IMR-90 (cell line): ENCODE results near the gene TMEM130. TPM values are rescaled to one million over a fixed set of nuclear protein-coding genes. Genes with fewer than 3 reads are reported as not detected.

ENCODE experiments used
- ATAC-seq: fragments of 200-7000 bp; cut with Tn5 transposase; 2 replicates; pipeline ENCODE4 v1.9.1; 2020; ENCODE audit warnings: low read depth, mild to moderate bottlenecking, moderate library complexity
- BruUV-seq: library from RNA; stranded (reverse); fragments of 400-500 nt; replicated peaks from 2 replicates; lab custom pipeline; 2021; lab: Mats Ljungman, UMichigan
- CTCF ChIA-PET: fragments of 300-600 bp; formaldehyde crosslinking; extraction: SDS; loops from one replicate; lab custom pipeline; 2021; ENCODE audit warnings: antibody characterized with exemption; lab: Yijun Ruan, JAX
- POLR2A ChIA-PET: fragments of 300-600 bp; sonication (Branson Sonifier 250); formaldehyde crosslinking; loops from one replicate; lab custom pipeline; 2022; ENCODE audit warnings: antibody characterized with exemption; ENCODE audit not compliant: unreplicated experiment; lab: Charles Lee
- DNase-seq: peaks from one replicate; pipeline ENCODE4 v3.0.0; 2013
- H2AFZ ChIP-seq: replicated peaks from 2 replicates; pipeline ENCODE3; 2013; ENCODE audit warnings: low read length, mild to moderate bottlenecking; ENCODE audit not compliant: poor library complexity
- H2AK5ac ChIP-seq: 2 replicates; pipeline ENCODE4 v1.6.1; 2013; ENCODE audit warnings: low read depth, low read length, inconsistent platforms
- H2AK9ac ChIP-seq: replicated peaks from 2 replicates; pipeline ENCODE3; 2013; ENCODE audit warnings: mild to moderate bottlenecking, low read depth, low read length, moderate library complexity; ENCODE audit not compliant: poor library complexity
- H2BK120ac ChIP-seq: 2 replicates; pipeline ENCODE4 v1.6.1; 2013; ENCODE audit warnings: low read depth, low read length, inconsistent platforms
- H2BK15ac ChIP-seq: 3 replicates; pipeline ENCODE4 v1.6.1; 2013; ENCODE audit warnings: low read depth, low read length, inconsistent platforms
- H2BK20ac ChIP-seq: 2 replicates; pipeline ENCODE4 v1.6.1; 2013; ENCODE audit warnings: low read depth, mild to moderate bottlenecking, inconsistent platforms, low read length, moderate library complexity
- H2BK5ac ChIP-seq: 2 replicates; pipeline ENCODE4 v1.6.1; 2013; ENCODE audit warnings: mild to moderate bottlenecking, low read depth, low read length, inconsistent platforms; ENCODE audit not compliant: poor library complexity, severe bottlenecking
- H3K14ac ChIP-seq: replicated peaks from 2 replicates; pipeline ENCODE4 v1.6.1; 2013; ENCODE audit warnings: low read depth, low read length, inconsistent platforms
- H3K18ac ChIP-seq: 2 replicates; pipeline ENCODE4 v1.6.1; 2013; ENCODE audit warnings: low read depth, low read length, control low read depth
- H3K23ac ChIP-seq: 2 replicates; pipeline ENCODE4 v1.6.1; 2013; ENCODE audit warnings: low read depth, low read length, inconsistent platforms
- H3K27ac ChIP-seq: 2 replicates; pipeline ENCODE4 v1.5.1; 2013; ENCODE audit warnings: mild to moderate bottlenecking, control low read depth, low read length; ENCODE audit not compliant: insufficient read depth
- H3K27me3 ChIP-seq: 2 replicates; pipeline ENCODE4 v1.6.1; 2013; ENCODE audit warnings: low read length; ENCODE audit not compliant: control insufficient read depth, insufficient read depth
- H3K36me3 ChIP-seq: 2 replicates; pipeline ENCODE4 v1.6.1; 2013; ENCODE audit warnings: low read length, mixed read lengths; ENCODE audit not compliant: control insufficient read depth, insufficient read depth
- H3K4ac ChIP-seq: 2 replicates; pipeline ENCODE4 v1.6.1; 2013; ENCODE audit warnings: low read depth, low read length, inconsistent platforms
- H3K4me1 ChIP-seq: 2 replicates; pipeline ENCODE4 v1.6.1; 2013; ENCODE audit warnings: low read length, mixed read lengths; ENCODE audit not compliant: control insufficient read depth, insufficient read depth
- H3K4me2 ChIP-seq: 2 replicates; pipeline ENCODE4 v1.6.1; 2013; ENCODE audit warnings: low read depth, mild to moderate bottlenecking, control low read depth, low read length, moderate library complexity
- H3K4me3 ChIP-seq: 2 replicates; pipeline ENCODE4 v1.5.1; 2013; ENCODE audit warnings: low read depth, mild to moderate bottlenecking, control low read depth, low read length, moderate library complexity; ENCODE audit not compliant: insufficient read depth
- H3K56ac ChIP-seq: 2 replicates; pipeline ENCODE4 v1.6.1; 2013; ENCODE audit warnings: low read length, inconsistent platforms; ENCODE audit not compliant: insufficient read depth; ENCODE audit errors: extremely low read depth
- H3K79me1 ChIP-seq, 2 experiments: 2 replicates each; pipeline ENCODE4 v1.6.1; 2013; ENCODE audit warnings: low read length in 2 of 2, inconsistent platforms in 1 of 2, low read depth in 1 of 2
- H3K9ac ChIP-seq: 2 replicates; pipeline ENCODE4 v1.6.1; 2013; ENCODE audit warnings: low read depth, low read length, control low read depth
- H3K9me1 ChIP-seq: 2 replicates; pipeline ENCODE4 v1.6.1; 2013; ENCODE audit warnings: low read length, inconsistent platforms; ENCODE audit not compliant: insufficient read depth
- H3K9me3 ChIP-seq: 2 replicates; pipeline ENCODE4 v1.6.1; 2013; ENCODE audit warnings: low read length; ENCODE audit not compliant: control insufficient read depth, insufficient read depth
- H4K20me1 ChIP-seq: 2 replicates; pipeline ENCODE4 v1.6.1; 2013; ENCODE audit warnings: low read length, inconsistent platforms; ENCODE audit not compliant: insufficient read depth
- H4K5ac ChIP-seq: 2 replicates; pipeline ENCODE4 v1.6.1; 2013; ENCODE audit warnings: mild to moderate bottlenecking, low read depth, low read length, control low read depth
- H4K8ac ChIP-seq, 2 experiments: 2 replicates each; pipeline ENCODE4 v1.6.1; 2013; ENCODE audit warnings: low read depth in 2 of 2, low read length in 2 of 2, control low read depth in 1 of 2, inconsistent platforms in 1 of 2
- H4K91ac ChIP-seq: 2 replicates; pipeline ENCODE4 v1.6.1; 2013; ENCODE audit warnings: low read depth, low read length, inconsistent platforms; ENCODE audit not compliant: insufficient read depth
- CEBPB ChIP-seq: IDR thresholded peaks from 2 replicates; pipeline ENCODE4 v1.6.1; 2012; ENCODE audit warnings: low read depth, low read length, improper control_type of control experiment
- CHD1 ChIP-seq: IDR thresholded peaks from 2 replicates; pipeline ENCODE4 v1.6.1; 2012; ENCODE audit warnings: low read depth, low read length, improper control_type of control experiment
- CTCF ChIP-seq: conservative IDR thresholded peaks from 2 replicates; pipeline ENCODE4 v1.5.1; 2012; ENCODE audit warnings: mild to moderate bottlenecking, low read depth, low read length, improper control_type of control experiment
- MAZ ChIP-seq: IDR thresholded peaks from 2 replicates; pipeline ENCODE4 v1.6.1; 2012; ENCODE audit warnings: low read depth, mild to moderate bottlenecking, low read length, improper control_type of control experiment, moderate library complexity, borderline replicate concordance
- NFE2L2 ChIP-seq: fragments of 150-350 bp; IDR thresholded peaks from 2 replicates; pipeline ENCODE4 v1.6.1; 2016; ENCODE audit warnings: low read depth, mild to moderate bottlenecking, low read length
- POLR2A ChIP-seq: IDR thresholded peaks from 2 replicates; pipeline ENCODE4 v1.6.1; 2012; ENCODE audit warnings: mild to moderate bottlenecking, low read depth, low read length
- RAD21 ChIP-seq: IDR thresholded peaks from 2 replicates; pipeline ENCODE4 v1.6.1; 2012; ENCODE audit warnings: low read length, improper control_type of control experiment
- SMC3 ChIP-seq: fragments of 150-350 bp; IDR thresholded peaks from 2 replicates; pipeline ENCODE4 v1.6.1; 2016; ENCODE audit warnings: low read depth, mild to moderate bottlenecking, antibody characterized with exemption, low read length, moderate library complexity
- USF2 ChIP-seq: fragments of 150-350 bp; IDR thresholded peaks from 2 replicates; pipeline ENCODE4 v1.6.1; 2017; ENCODE audit warnings: mild to moderate bottlenecking, antibody characterized with exemption, low read length, low read depth
- WGBS, 2 experiments: methylation state at CpG; one replicate each; pipeline versions ENCODE4 v1.1.5 to v1.1.7; 2013; ENCODE audit warnings: missing lambda C conversion rate in 2 of 2; ENCODE audit not compliant: insufficient read length in 1 of 2; ENCODE audit errors: extremely low coverage in 2 of 2; 5-methylcytosine and 5-hydroxymethylcytosine counted together
- dilution Hi-C: fragments of 300-500 bp; cut with HindIII; formaldehyde crosslinking; loops from one replicate; pipeline ENCODE4 v1.14.3; 2018; ENCODE audit warnings: low sequenced_read_pairs; ENCODE audit not compliant: unreplicated experiment
- in situ Hi-C: fragments of 300-500 bp; cut with MboI; formaldehyde crosslinking; loops from 3 replicates; pipeline ENCODE4 v1.14.3; 2019; ENCODE audit warnings: low sequenced_read_pairs, inconsistent platforms, mixed read lengths
- intact Hi-C: fragments of 100-400 bp; cut with micrococcal nuclease; formaldehyde crosslinking; loops from 2 replicates; pipeline ENCODE4 v1.10.0; 2022
- polyA plus RNA-seq, 3 experiments: library from polyadenylated mRNA; depleted of rRNA; stranded (reverse); fragments of >200 nt; gene quantifications; 2 replicates each; pipeline ENCODE4 v1.2.3, GENCODE V29; 2012; ENCODE audit warnings: low replicate concordance in 1 of 3
- total RNA-seq: library from RNA; depleted of rRNA; stranded (reverse); fragments of >200 nt; gene quantifications from 2 replicates; pipeline ENCODE4 v1.2.3, GENCODE V29; 2012

TMEM130 gene
- total and polyA plus RNA-seq, 2 of the 4 experiments (the other 2 are of a cell fraction): 1.1 to 14.8 TPM

GRCh38 chr7:98821348-98821747 is 48.5 kb downstream of the TMEM130 start:
- no CpG with 5 or more reads among the region's 1 CpG for WGBS, 2 experiments
- Histone ChIP-seq H4K20me1 (no peaks in the 10 kb centered on the region), H2BK120ac (no peak overlapping the region), H3K9me1 (no peaks in the 10 kb centered on the region), H2BK5ac (no peak overlapping the region), H3K4me1 (no peaks in the 10 kb centered on the region), H3K4me2 (no peak overlapping the region), H4K8ac (no peak overlapping the region), H2BK15ac (no peak overlapping the region), H3K27me3 (peaks cover 1% of the 10 kb centered on the region), H3K4ac (no peak overlapping the region), H2AFZ (no peak overlapping the region), H3K56ac (no peak overlapping the region), H3K27ac (no peak overlapping the region), H3K4me3 (no peak overlapping the region), H3K23ac (no peak overlapping the region), H3K9ac (no peak overlapping the region), H3K36me3 (no peaks in the 10 kb centered on the region), H4K91ac (no peak overlapping the region), H2BK20ac (no peak overlapping the region), H3K18ac (no peak overlapping the region), H3K9me3 (peaks cover 2% of the 10 kb centered on the region; the same call in 1 of the 2 replicates), H2AK5ac (no peak overlapping the region), H2AK9ac (no peak overlapping the region), H4K5ac (no peak overlapping the region), H3K14ac (no peak overlapping the region), H3K79me1 (no peaks in the 10 kb centered on the region)
- BruUV-seq: no TSS peak
- ATAC-seq: no peak
- dilution Hi-C loops: no loop called here
- ChIA-PET CTCF (interaction anchor here (1.3 kb wide), 1 partner anchor 11 kb away, joined by 7 read pairs; no protein-coding TSS in a partner anchor), POLR2A (no interaction called here)
- TF ChIP-seq SMC3 (no peak), MAZ (no peak), CHD1 (no peak), CTCF (no peak), POLR2A (no peak), NFE2L2 (no peak), CEBPB (no peak), RAD21 (no peak), USF2 (no peak)
- no peak for DNase-seq
- in situ Hi-C loops: no loop called here
- intact Hi-C loops: no loop called here
